ENCODE data around the gene KLHL18.

Gene KLHL18

GRCh38 chr3:47323431-47324277 lies 40.9 kb downstream of the KLHL18 start:
- Histone ChIP-seq H3K36me3 (peaks cover 44% of the 10 kb centered on the region), H3K27me3 (ENCODE audit: insufficient read depth, low read depth, severe bottlenecking) (no peaks in the 10 kb centered on the region), H3K27ac (0 out of 2 replicates have a peak overlapping the region, but pooled peaks have one; percentile 5), H3K4me3 (ENCODE audit: low read depth, low read length) (no peak overlapping the region), H3K9me3 (ENCODE audit: severe bottlenecking) (no peaks in the 10 kb centered on the region)
- DNase-seq: no peak
- no peak for TF ChIP-seq CTCF (IDR thresholded peaks at IDR 0.05; ENCODE audit: low read depth, low read length)

DNA sequence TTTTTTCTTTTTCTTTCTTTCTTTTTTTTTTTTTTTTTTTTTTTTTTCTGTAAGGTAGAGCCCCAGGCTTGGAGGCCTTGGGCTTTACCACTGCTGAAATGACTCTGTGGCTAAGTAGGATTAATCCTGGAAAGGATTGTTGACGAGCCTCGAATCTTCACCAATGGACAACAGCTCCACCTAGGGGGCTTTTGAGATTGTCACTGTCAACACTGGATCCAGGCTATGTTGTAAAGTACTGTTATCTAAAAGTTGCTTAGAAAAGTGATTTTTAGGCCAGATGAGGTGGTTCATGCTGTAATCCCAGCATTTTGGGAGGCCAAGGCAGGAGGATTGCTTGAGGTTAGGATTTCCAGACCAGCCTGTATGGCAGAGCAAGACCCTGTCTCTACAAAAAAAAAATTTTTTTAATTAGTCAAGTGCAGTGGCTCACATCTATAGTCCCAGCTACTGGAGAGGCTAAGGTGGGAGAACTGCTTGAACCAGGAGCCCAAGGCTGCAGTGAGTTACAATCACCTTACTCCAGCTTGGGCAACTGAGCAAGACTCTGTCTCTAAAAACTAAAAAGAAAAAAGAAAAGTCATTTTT lies 41.6 kb downstream of the KLHL18 start:
- no peak overlapping the region for H3K4me3 ChIP-seq (ENCODE audit: low read depth, low read length)
- no peak overlapping the region for H3K27ac ChIP-seq
- no peaks in the 10 kb centered on the region for H3K9me3 ChIP-seq (ENCODE audit: severe bottlenecking)
- TF ChIP-seq CTCF (IDR thresholded peaks at IDR 0.05; ENCODE audit: low read depth, low read length): peak; percentile 76
- DNase-seq: peak; percentile 76
- peaks cover 44% of the 10 kb centered on the region for H3K36me3 ChIP-seq
- H3K27me3 ChIP-seq (ENCODE audit: insufficient read depth, low read depth, severe bottlenecking): no peaks in the 10 kb centered on the region

- Histone ChIP-seq H3K4me3 (ENCODE audit: low read depth, low read length) (no peak overlapping the region), H3K36me3 (peaks cover 77% of the 10 kb centered on the region), H3K27me3 (ENCODE audit: insufficient read depth, low read depth, severe bottlenecking) (no peaks in the 10 kb centered on the region), H3K9me3 (ENCODE audit: severe bottlenecking) (no peaks in the 10 kb centered on the region), H3K27ac (no peak overlapping the region)
- no peak for TF ChIP-seq CTCF (IDR thresholded peaks at IDR 0.05; ENCODE audit: low read depth, low read length)
- DNase-seq: no peak
Observed at GRCh38 chr3:47333907-47334306, 51.2 kb downstream of the KLHL18 start.

DNA sequence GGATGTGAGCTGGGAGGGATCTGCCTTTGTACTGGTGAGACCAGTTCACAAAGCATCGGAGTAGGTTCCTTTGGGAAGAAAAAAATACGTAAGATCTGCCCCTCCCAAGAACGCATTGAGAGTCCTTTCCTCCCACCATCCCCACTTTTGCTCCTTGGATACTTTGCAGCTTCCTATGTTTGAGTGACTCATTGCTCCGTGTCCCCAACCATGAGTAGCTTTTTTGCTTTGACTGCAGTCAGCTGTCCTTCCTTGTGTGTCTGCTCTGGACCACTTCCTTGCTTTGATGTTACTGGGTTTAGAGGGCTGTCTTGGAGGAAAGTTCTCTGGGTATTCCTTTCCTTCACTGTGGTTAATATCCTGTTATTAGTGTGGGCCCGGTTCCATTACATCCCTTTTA lies 54.9 kb downstream of the KLHL18 start:
- no peak for DNase-seq
- Histone ChIP-seq H3K27ac (peak overlapping the region; percentile 50), H3K4me3 (ENCODE audit: low read depth, low read length) (no peak overlapping the region), H3K36me3 (peaks cover 78% of the 10 kb centered on the region), H3K27me3 (ENCODE audit: insufficient read depth, low read depth, severe bottlenecking) (no peaks in the 10 kb centered on the region), H3K9me3 (ENCODE audit: severe bottlenecking) (no peaks in the 10 kb centered on the region)
- TF ChIP-seq CTCF (IDR thresholded peaks at IDR 0.05; ENCODE audit: low read depth, low read length): no peak

DNA sequence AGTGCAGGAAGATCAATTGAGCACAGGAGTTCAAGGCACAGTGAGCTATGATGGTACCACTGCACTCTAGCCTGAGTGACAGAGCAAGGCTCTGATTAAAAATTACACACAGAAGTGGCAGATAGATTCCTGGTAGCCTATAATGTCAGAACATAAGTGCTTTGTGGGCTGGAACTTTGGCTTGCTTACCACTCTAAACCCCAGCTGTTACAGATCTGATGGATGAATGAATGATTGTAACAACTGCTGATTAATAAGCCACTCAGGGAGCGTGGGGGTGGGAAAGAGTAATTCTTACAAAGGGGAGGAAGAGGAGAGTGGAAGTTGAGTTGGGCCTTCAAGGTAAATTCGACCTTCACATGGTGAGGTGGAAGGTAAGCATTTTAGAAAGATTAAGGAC lies 57.2 kb downstream of the KLHL18 start:
- DNase-seq: no peak
- Histone ChIP-seq H3K4me3 (ENCODE audit: low read depth, low read length) (no peak overlapping the region), H3K36me3 (peaks cover 66% of the 10 kb centered on the region), H3K9me3 (ENCODE audit: severe bottlenecking) (no peaks in the 10 kb centered on the region), H3K27me3 (ENCODE audit: insufficient read depth, low read depth, severe bottlenecking) (no peaks in the 10 kb centered on the region), H3K27ac (no peak overlapping the region)
- no peak for TF ChIP-seq CTCF (IDR thresholded peaks at IDR 0.05; ENCODE audit: low read depth, low read length)
